Smooth muscle cell (in vitro differentiated cells): Measurements from ENCODE around the gene STK24. TPM values are rescaled to one million over a fixed set of nuclear protein-coding genes. Genes with fewer than 3 reads are reported as not detected.

Source experiments
- DNase-seq: peaks from one replicate; lab custom pipeline; 2025; ENCODE audit not compliant: unreplicated experiment; lab: John Stamatoyannopoulos, UW
- H2AFZ ChIP-seq: fragments of 200-600 bp; sonication (generic); 2 replicates; pipeline ENCODE4 v1.6.0; 2016; ENCODE audit warnings: antibody characterized with exemption, low read depth, mild to moderate bottlenecking
- H3F3A ChIP-seq: fragments of 200-600 bp; sonication (generic); 2 replicates; pipeline ENCODE4 v1.6.0; 2017; ENCODE audit warnings: antibody characterized with exemption, low read depth
- H3K27ac ChIP-seq: fragments of 200-600 bp; sonication (generic); 2 replicates; pipeline ENCODE4 v1.5.1; 2016; ENCODE audit warnings: low read depth, mild to moderate bottlenecking
- H3K27me3 ChIP-seq: fragments of 200-600 bp; sonication (generic); 2 replicates; pipeline ENCODE4 v1.6.1; 2016; ENCODE audit warnings: low read depth, mild to moderate bottlenecking
- H3K36me3 ChIP-seq: fragments of 200-600 bp; sonication (generic); 2 replicates; pipeline ENCODE4 v1.5.1; 2016; ENCODE audit warnings: low read depth
- H3K4me1 ChIP-seq: fragments of 200-600 bp; sonication (generic); 2 replicates; pipeline ENCODE4 v1.5.1; 2016; ENCODE audit warnings: low read depth
- H3K4me2 ChIP-seq: fragments of 200-600 bp; sonication (generic); 2 replicates; pipeline ENCODE4 v1.6.0; 2016; ENCODE audit warnings: mild to moderate bottlenecking
- H3K4me3 ChIP-seq: fragments of 200-600 bp; sonication (generic); 2 replicates; pipeline ENCODE4 v1.5.1; 2016; ENCODE audit warnings: mild to moderate bottlenecking
- H3K79me2 ChIP-seq: fragments of 200-600 bp; sonication (generic); 2 replicates; pipeline ENCODE4 v1.6.0; 2016; ENCODE audit warnings: low read depth, mild to moderate bottlenecking
- H3K9ac ChIP-seq: fragments of 200-600 bp; sonication (generic); 2 replicates; pipeline ENCODE4 v1.6.0; 2016; ENCODE audit warnings: low read depth
- H3K9me3 ChIP-seq: fragments of 200-600 bp; sonication (generic); replicated peaks from 2 replicates; pipeline ENCODE4 v1.5.1; 2016; ENCODE audit warnings: low read depth
- H4K20me1 ChIP-seq: fragments of 200-600 bp; sonication (generic); 2 replicates; pipeline ENCODE4 v1.6.0; 2016; ENCODE audit warnings: low read depth
- WGBS: methylation state at CpG from one replicate; pipeline ENCODE4 v1.1.7; 2016; ENCODE audit warnings: low lambda C conversion rate; 5-methylcytosine and 5-hydroxymethylcytosine counted together
- polyA plus RNA-seq: library from polyadenylated mRNA; unstranded; fragments of >200 nt; fragmentation: Nextera tagmentation; extraction: Ambion mirVana; gene quantifications from 2 replicates; pipeline ENCODE4 v1.2.1, GENCODE V29; 2016
- total RNA-seq: library from RNA; depleted of rRNA; stranded (reverse); fragments of >200 nt; gene quantifications from 2 replicates; pipeline ENCODE4 v1.2.3, GENCODE V29; 2014
- TF ChIP-seq, protein P1 (sequence below): fragments of 200-600 bp; sonication (generic); IDR thresholded peaks from 2 replicates; pipeline ENCODE4 v1.5.1; 2017; ENCODE audit warnings: borderline replicate concordance, mild to moderate bottlenecking, antibody characterized with exemption; ENCODE audit not compliant: insufficient read depth, poor library complexity, severe bottlenecking

The STK24 gene
- total and polyA plus RNA-seq, 2 experiments from 2014 or later: 80.2 to 89.1 TPM

DNA sequence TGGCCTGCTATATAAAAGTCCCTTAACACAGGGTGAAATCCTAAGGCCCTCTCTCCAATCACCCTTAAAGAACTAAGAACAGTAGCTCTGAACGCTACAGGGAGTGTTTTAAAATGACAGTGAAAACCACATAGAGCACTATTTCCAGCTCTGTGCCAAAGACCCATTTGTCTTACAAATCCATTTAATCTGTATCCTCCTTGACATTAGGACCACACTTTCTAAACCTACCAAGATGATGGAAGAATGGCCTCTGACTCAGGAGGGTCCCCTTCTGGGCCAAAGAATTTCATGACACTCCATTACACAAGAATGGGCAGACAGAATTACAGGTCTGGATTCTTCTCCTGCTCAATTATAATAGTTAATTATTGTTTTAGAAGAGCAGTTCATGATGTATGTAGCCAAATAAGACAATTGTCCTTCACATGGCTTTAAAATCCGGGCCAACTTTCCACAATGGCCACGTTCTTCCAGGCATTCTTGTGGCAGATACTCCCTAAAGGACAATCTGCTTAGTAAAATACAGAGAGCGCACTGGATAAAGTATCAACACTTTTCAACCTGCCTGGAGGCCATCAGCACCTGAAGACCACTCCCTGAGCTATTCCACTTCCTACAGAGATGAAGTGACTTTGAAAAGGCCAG is 61.0 kb downstream of the STK24 start:
- Histone ChIP-seq H3K4me2 (no peak overlapping the region), H3K36me3 (no peaks in the 10 kb centered on the region), H3K4me3 (no peak overlapping the region), H3K9me3 (no peaks in the 10 kb centered on the region), H2AFZ (no peak overlapping the region), H3K9ac (no peak overlapping the region), H3K79me2 (peaks cover 99% of the 10 kb centered on the region), H3K27me3 (no peaks in the 10 kb centered on the region), H3K27ac (no peak overlapping the region), H4K20me1 (peaks cover 96% of the 10 kb centered on the region), H3F3A (no peaks in the 10 kb centered on the region), H3K4me1 (peaks cover 16% of the 10 kb centered on the region)
- TF ChIP-seq, protein P1, sequence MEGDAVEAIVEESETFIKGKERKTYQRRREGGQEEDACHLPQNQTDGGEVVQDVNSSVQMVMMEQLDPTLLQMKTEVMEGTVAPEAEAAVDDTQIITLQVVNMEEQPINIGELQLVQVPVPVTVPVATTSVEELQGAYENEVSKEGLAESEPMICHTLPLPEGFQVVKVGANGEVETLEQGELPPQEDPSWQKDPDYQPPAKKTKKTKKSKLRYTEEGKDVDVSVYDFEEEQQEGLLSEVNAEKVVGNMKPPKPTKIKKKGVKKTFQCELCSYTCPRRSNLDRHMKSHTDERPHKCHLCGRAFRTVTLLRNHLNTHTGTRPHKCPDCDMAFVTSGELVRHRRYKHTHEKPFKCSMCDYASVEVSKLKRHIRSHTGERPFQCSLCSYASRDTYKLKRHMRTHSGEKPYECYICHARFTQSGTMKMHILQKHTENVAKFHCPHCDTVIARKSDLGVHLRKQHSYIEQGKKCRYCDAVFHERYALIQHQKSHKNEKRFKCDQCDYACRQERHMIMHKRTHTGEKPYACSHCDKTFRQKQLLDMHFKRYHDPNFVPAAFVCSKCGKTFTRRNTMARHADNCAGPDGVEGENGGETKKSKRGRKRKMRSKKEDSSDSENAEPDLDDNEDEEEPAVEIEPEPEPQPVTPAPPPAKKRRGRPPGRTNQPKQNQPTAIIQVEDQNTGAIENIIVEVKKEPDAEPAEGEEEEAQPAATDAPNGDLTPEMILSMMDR: no peak
- DNase-seq: no peak
- WGBS: 88% methylated on average over 4 of the region's 4 CpGs

DNA sequence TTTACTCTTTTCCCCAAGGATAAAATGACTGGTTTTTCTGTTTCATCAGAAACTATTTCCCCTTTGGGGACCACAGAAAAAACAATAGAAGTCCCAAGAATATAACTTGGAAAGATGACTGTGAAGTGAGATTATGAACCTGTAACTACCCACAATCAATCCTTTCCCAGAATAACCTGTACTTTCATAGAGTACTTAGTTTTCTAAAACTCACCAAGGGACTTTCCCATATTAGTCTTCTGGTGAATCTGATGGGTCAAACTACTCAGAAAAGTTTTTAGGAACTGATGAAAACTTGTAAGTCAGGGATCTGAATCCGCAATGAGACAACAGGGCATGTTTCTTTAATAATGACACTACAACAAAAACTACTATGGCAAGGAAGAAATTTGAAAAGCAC is 62.6 kb downstream of the STK24 start:
- H3K4me1 ChIP-seq: peaks cover 21% of the 10 kb centered on the region
- TF ChIP-seq, protein P1: no peak
- WGBS: 100% methylated on average over 1 of the region's 1 CpG
- no peak overlapping the region for H3K27ac ChIP-seq
- no peak overlapping the region for H2AFZ ChIP-seq
- no peaks in the 10 kb centered on the region for H3K36me3 ChIP-seq
- H4K20me1 ChIP-seq: peaks cover 89% of the 10 kb centered on the region
- peaks cover 10% of the 10 kb centered on the region for H3F3A ChIP-seq
- H3K9ac ChIP-seq: no peak overlapping the region
- H3K4me2 ChIP-seq: no peak overlapping the region
- no peak for DNase-seq
- H3K9me3 ChIP-seq: no peaks in the 10 kb centered on the region
- no peak overlapping the region for H3K4me3 ChIP-seq
- H3K79me2 ChIP-seq: peaks cover 99% of the 10 kb centered on the region
- no peaks in the 10 kb centered on the region for H3K27me3 ChIP-seq

DNA sequence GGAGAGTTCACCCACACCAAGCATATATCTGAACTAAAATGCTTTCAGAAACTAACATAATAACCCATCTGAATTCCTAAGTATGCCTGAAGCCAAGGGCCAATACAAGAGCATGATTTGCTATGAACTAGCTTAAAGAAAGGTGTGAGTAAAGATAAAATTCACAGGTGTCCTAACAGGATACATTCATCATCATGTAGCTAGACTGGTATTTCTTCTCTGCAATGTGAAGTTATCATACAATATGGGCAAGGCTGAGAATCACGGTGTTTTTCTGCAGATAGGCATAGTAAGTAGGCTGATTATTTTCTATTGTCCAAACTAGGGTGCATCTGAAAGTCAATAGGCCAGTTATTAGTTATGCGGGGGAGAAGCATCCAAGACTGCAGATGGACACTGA is 63.1 kb downstream of the STK24 start:
- TF ChIP-seq, protein P1: no peak
- H3K79me2 ChIP-seq: peaks cover 95% of the 10 kb centered on the region
- peaks cover 26% of the 10 kb centered on the region for H3K4me1 ChIP-seq
- peaks cover 89% of the 10 kb centered on the region for H4K20me1 ChIP-seq
- H3K27ac ChIP-seq: no peak overlapping the region
- no peak for DNase-seq
- no peaks in the 10 kb centered on the region for H3K36me3 ChIP-seq
- no peak overlapping the region for H3K4me3 ChIP-seq
- no peak overlapping the region for H3K4me2 ChIP-seq
- no peaks in the 10 kb centered on the region for H3K9me3 ChIP-seq
- WGBS: 94% methylated on average over 2 of the region's 2 CpGs
- H3K27me3 ChIP-seq: no peaks in the 10 kb centered on the region
- peaks cover 10% of the 10 kb centered on the region for H3F3A ChIP-seq
- H2AFZ ChIP-seq: no peak overlapping the region
- no peak overlapping the region for H3K9ac ChIP-seq
